NCI-H1417 treated with DMSO at 0.1 percent for 48 hours (cell line): ENCODE results near the gene GAB2.
"Not testable (repeated sequence)": the region's sequence is repeated elsewhere in the genome, so short reads cannot be mapped to it uniquely, and the experiment has no call there.

Experiments
- DNase-seq: peaks from one replicate; lab custom pipeline; 2025; lab: John Stamatoyannopoulos, UW

The GAB2 gene

DNA sequence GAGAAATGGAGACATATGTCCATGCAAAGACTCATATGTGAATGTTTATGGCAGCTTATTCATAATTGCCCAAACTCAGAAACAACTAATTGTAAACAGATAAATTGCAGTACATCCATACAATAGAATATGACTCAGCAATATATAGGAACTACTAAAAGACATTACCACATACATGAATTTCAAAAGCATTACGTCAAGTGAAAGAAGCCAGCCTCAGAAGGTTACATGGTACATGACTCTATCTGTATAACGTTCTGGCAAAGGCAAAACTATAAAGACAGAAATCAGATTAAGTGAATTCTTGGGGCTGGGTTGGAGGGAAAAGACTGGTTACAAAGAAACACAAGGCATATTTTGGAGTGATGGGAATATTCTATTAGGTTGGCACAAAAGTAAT, 236.4 kb downstream of the GAB2 start:
- no peak for DNase-seq

DNA sequence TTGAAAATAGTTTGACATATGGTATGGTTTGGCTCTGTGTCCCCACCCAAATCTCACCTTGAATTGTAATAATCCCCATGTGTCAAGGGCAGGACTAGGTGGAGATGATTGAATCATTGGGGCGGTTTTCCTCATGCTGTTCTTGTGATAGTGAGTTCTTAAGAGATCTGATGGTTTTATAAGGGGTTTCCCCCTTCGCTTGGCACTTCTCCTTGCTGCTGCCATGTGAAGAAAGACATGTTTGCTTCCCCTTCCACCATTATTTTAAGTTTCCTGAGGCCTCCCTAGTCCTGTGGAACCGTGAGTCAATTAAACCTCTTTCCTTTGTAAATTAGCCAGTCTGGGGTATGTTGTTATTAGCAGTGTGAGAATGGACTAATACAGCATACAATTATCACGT, 236.9 kb downstream of the GAB2 start:
- no peak for DNase-seq

DNA sequence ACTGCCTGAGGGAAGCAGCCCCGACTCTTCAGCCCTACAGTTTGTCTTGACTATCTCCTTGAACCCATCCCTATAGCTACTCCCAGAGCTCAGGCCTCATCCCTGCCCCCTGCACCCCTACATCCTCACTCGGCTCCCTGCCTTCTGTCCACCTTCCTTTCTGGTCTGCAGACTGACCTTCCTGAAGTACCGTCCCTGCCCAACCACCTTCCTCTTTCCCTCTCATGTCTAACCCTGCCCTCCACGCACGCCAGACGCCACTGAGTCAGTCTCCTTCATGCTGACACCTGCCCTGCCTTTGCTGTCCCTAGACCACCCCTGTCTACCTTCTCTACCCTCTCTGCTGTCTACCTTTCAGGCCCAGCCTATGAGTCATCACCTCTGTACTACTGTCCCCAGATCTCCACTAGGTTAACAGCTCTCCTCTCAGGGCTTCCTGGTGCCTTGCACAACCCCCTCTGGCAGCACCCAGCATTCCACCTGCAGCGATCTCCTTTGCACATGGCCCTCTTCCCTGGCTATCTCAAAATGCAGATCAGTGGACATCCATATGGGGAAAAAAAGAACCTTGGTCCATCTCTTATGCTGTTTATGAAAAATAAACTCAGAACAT, 238.1 kb downstream of the GAB2 start:
- no peak for DNase-seq

DNA sequence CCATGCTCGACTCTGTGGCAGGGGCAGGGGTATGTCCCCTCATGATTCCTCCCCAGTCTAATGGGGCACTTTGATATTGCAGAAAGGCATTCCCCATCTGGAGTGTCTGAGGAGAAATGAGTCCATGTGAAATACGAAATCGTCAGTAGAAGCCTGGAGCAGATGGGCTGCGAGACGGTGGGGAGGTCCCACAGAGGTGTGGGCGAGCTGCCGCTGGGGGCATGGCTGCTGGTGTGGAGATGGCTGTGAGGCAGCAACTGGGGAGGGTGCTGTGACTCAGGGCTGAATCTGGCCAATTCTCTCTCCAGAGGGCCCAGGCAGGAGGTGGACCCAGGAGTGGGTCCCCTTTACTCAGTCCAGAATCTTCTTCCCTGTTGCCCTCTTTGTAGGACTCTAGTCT, 240.4 kb downstream of the GAB2 start:
- DNase-seq, result no peak

DNA sequence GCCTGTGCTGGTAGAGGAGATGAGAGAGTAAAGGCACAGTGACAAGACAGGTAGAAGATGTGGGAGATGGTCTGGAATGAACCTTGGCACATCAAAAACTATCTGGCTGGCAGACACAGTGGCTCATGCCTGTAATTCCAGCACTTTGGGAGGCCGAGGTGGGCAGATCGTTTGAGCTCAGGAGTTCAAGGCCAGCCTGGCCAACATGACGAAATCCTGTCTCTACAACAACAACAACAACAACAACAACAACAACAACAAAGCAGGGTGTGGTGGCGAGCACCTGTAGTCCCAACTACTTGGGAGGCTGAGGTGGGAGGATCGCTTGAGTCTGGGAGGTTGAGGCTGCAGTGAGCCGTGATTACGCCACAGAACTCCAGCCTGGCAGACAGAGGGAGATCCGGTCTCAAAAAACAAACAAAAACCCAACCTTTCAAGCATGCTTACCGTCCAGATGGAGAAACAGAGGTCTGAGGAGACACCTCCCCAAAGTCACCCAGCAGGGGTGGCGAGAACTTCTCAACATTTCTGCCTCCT, 240.9 kb downstream of the GAB2 start:
- DNase-seq, result no peak

DNA sequence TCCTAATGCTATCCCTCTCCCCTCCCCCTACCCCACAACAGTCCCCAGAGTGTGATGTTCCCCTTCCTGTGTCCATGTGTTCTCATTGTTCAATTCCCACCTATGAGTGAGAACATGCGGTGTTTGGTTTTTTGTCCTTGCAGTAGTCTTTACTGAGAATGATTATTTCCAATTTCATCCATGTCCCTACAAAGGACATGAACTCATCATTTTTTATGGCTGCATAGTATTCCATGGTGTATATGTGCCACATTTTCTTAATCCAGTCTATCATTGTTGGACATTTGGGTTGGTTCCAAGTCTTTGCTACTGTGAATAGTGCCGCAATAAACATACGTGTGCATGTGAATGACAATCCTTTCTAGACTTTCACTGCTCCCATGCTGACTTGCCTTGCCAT, 241.8 kb downstream of the GAB2 start:
- not testable (repeated sequence) for DNase-seq

DNA sequence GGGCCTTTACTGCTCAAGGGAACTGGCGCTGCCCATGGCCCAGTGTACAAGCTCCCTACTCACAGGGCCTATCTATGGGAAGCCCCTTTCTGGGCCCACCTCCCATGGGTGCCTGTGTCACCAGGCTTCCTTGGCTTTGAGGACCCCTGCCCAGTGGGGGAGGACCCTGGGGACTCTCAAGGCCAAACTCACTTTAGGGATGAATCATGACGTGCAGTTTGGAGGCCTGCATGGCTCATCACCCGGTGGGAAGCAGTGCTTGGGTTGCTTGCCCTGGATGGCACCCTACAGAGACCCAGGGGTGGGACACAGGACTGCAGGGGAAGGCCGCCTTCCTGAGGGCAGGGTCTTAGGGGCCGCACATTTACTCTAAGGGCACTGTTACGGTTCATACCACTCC, 245.7 kb downstream of the GAB2 start:
- no peak for DNase-seq

DNA sequence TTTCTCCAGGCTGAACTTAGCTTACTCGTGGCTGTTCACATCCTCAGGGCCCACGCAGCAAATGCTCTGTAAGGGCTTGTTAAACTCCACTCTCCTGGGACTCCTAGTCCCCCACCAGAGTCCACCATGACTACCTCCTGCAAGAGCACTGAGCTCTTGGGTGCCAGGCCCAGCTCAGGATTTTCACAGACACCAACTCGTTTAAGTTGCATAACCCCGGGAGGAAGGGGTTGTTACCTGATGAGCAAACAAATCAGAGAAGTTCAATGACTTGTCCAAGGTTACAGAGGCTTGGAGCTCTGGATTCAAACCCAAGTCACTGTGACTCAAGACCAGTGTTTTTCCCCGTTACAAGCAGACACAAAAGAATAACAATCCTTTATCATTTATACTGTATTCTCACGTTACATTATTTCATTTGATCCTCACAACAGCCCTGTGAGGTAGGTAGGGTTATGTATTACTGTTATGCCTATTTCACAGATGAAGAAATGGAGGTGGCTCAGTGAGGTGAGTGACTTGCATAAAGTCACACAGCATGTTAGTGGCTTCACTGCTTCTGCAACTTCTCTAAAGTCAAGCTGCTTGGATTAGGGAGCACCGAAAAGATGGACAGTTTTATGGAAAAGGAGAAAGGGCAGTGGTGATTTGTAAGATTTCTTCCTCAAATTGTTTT, 246.6 kb downstream of the GAB2 start:
- DNase-seq, result no peak

DNA sequence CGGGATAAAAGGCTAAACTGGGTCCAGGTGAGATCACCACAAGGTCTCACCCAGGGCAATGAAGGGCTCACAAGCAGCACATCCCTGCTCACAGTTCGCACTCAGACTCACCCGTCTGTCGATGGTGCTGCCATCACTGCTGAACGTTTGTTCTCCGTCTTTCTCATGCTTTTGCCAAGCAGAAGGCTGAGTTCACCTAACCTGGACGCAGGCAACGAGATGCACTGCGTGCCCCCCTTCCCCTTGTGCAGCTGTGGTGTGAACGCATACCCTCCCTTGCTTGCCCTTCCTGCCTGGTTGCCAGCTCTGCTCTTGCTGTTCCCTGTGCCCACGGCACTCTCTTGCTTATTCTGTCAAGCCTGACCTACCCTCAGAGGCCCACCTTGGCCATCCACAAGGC, 247.2 kb downstream of the GAB2 start:
- no peak for DNase-seq

DNA sequence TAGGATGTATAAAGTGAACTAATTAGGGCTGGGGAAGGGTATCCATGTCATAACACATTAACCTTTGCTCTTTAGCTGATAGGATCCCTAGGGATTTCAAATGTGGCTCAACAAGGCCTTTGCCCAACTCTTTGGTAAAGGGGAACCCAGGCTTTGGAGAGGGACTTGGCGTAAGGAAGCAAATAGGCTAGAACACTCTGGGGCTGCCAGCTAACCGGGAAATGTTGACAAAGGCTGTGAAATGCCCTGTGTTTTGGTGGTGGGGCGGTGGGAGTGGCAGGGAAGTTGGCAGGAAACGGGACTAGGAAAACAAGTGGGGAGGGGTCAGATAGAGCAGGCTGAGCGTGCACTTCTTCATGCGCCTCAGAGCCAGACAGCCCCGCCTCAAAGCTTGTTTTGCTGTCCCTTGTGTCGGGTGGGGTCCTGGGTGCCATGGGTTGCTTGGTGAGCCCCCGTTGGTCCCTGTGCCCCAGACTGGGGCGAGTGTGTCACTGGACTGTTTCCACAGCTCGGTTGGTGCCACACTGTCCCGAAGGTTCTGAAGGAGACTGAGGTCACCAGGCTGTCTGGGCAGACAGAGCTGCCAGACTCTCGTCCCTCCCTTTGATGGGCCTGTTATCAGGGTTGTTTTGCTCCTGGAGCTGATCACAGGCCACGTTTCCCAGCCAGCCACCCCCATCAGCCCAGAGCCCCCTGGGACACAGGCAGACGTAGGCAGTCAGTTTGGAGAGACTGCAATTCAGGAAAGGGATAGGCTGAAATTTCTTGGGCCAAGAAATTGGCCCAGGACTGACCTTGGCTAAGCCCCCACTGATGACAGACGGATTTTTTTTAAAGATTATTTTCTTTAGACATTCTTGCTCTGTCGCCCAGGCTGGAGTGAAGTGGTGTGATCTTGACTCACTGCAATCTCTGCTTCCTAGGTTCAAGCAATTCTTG, 248.8 kb downstream of the GAB2 start:
- no peak for DNase-seq

DNA sequence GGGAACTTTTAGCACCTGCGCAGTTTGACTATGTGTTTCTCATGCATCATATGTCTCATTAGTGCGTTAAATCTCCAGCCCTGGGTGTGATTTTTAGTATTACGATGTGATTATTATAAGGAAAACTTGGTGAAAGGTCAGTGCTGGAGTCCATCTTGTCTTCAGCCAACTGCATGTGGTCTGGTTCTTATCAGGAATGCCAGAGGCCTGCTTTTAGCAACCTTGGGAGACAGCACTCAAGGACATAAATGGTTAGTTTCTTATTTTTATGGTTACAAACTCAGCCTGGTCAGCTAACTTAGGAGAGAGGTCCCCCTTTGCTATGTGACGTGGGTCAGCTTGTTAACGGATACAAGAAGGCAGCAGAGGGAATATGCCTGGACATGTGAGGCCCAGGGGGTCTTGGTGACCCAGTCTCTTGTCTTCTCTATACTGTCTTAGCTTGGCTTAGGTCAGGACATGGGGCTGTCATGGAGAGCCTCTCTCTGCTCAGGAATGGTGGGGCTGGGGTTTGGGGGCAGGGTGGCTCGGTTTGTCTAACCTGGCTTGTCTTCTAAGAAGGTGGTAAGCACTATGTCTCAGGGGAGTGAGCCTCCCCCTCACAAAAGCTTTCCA, 250.7 kb downstream of the GAB2 start:
- no peak for DNase-seq
